Activated CD4-positive, alpha-beta T cell treated with anti-CD3 and anti-CD28 coated beads, Interleukin-2, amount 50 U/mL, for 48 hours (primary cell): Measurements from ENCODE around the gene DGKA.
"Not testable (repeated sequence)": the region's sequence is repeated elsewhere in the genome, so short reads cannot be mapped to it uniquely, and the experiment has no call there.

ENCODE experiments used
- DNase-seq, 2 experiments: peaks; one replicate each; pipeline ENCODE4 v3.0.0-alpha.2; 2020

DGKA gene

GRCh38 chr12:55969356-55969755 is 38.4 kb downstream of the DGKA start:
- DNase-seq = no peak

DNA sequence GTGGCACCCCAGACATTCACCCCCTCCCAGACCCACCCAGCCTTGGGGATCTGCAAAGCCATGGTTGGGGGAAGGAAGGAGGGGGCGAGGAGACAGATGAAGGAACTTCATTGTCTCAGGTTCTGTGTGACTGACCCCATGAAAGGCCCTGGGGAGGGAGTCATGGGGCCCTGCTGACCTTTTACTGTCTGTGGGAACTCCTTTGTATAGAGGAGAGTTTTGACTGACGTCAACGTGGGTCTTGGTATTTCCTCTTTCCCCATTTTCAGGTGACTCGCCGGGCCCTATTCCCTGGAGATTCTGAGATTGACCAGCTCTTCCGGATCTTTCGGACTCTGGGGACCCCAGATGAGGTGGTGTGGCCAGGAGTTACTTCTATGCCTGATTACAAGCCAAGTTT is 39.8 kb downstream of the DGKA start:
- DNase-seq = no peak

GRCh38 chr12:55972042-55972441 is 41.1 kb downstream of the DGKA start:
- no peak for DNase-seq

DNA sequence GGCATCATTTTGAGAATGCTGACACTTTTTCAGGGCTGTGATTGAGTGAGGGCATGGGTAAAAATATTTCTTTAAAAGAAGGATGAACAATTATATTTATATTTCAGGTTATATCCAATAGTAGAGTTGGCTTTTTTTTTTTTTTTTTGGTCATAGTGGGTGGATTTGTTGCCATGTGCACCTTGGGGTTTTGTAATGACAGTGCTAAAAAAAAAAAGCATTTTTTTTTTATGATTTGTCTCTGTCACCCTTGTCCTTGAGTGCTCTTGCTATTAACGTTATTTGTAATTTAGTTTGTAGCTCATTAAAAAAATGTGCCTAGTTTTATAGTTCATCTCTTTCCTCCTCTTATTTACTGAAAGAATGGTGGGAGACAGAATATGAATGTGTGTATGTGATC is 41.5 kb downstream of the DGKA start:
- no peak for DNase-seq

DNA sequence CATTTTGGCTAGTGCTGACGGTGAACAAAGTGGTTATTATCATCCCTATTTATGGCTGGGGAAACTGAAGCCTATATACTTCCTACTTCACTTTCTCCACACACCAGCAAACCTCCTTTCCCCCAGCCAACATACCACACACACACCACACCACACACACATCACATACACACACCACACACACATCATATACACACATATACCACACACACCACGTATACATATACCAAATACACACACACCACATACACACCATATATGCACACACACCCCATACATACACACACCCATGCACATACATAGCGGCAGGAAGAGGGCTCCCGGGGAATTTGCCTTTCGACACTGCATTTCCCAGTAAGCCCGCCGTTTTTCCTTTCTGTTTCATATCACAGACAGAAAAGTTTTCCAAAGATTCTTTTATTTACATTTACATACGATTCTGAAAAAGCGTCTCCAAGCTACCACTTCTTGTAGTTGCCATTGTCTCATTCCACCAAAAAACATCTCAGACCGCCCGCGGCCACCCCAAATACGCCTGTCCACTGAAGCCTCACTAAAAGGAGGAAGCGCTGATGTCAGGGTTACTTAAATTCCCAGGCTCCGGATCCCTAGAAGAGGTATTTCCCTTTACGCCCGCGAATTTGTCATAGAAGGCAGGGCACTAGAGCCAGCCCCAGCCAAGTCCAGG is 42.1 kb downstream of the DGKA start:
- no peak for DNase-seq

DNA sequence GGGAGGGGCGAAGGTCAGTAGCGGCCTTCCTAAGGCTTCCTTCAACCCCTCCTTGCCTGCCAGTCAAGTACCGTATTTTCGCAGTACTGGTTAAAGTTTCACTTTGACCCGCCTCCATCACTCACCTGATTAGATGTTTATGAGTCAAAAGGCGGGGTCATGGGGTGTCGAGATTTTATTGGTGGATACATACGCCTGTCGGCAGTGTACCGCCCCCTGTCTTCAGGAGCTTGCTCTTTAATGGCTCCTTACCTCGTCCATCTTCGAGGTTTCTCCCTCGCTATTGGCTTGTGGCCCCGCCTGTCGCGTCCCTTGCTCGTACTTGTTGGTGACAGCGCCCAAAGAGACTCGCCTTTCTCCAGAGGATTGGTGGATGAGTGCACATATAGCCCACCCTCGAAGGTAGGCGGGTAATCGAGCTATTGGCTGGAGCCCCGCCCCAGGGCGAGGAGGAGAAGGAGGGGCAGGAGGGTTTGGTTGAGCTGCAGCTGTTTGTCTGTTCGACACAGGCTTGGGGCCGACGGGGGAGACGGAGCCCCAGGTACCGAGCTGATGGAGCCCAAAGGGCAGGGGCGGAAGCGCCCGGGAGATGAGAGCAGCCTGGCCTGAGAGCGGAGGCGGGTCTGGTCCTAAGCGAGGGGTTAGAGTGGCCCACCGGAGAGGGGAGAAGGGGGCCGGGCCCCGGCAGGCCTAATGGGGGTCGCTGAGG is 42.8 kb downstream of the DGKA start, which contains the start of gene RAB5B:
TSS of gene RAB5B (plus strand) at position 480 of the 709 bp plus-strand sequence. CDS start 12,883 bp downstream, outside the sequence.
- peak; percentile 97 to 99 for DNase-seq

DNA sequence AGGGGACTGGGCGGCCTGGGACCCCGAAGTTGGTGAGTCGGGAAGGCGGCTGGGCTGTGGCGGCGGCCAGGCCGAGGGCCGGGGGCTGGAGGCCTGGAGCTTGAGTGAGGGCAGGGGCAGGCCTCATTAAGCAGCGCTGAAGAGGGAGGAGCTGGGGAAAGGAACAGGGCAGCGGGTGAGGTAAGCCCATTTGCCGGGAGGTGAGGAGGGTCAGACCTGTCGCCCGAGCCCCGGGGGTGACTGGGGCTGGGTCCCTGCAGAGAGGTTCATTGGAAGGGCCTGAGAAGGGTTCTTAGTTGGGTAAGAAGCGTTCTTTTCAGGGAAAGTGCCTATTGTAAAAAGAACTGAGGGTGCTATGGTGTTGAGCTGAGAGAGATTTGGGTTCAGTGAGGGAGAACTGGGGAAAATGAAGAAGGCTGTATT is 43.4 kb downstream of the DGKA start:
- peak; percentile 46 to 57 for DNase-seq

- DNase-seq = no peak
Observed at GRCh38 chr12:55978393-55978792, 47.4 kb downstream of the DGKA start.

DNA sequence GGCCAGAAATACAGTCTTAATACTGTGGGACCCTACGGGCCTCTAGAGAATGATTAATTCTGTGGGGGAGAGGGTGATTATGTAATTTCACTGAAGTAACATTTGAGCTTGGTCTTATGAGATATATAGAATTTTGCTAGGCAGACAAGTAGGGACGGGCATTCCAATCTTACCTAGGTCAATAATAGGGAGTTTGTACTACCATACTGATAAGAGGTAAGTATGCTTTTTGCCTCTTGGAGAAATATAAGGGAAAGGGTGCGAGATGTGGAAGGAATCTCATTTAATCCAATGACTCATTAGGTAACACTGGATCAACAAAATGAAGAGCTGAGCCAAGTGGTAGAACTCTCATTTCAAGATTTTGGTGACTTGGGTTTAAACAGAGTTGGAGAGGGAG is 48.1 kb downstream of the DGKA start:
- no peak for DNase-seq

- DNase-seq = not testable (repeated sequence)
Observed at GRCh38 chr12:55981882-55982281, 50.9 kb downstream of the DGKA start.

DNA sequence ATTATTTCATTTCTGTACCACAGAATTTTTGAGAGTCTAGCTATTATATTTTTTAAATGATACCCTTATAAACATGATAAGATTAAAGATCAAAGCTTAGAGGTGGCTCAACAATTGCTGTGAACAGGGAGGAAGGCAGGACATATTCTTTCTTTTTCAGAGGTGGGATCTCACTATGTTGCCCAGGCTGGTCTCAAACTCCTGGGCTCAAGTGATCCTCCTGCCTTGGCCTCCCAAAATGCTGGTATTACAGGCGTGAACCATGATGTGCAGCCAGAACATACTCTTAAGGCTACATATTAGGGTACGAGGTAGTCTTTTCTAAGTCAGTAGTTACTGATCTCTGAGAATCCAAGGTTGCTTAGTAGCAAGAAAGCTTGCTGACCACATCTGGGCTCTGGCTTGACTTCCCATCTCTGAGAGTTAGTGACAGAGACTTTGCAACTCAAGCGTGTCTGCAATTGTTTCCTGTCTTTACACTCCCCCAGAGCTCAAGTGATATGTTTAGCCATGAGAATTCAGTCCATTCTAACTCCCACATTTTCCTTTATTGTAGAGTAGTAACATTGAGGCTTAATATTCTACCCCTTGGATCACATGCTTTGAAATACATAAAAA is 51.5 kb downstream of the DGKA start:
- no peak for DNase-seq

DNA sequence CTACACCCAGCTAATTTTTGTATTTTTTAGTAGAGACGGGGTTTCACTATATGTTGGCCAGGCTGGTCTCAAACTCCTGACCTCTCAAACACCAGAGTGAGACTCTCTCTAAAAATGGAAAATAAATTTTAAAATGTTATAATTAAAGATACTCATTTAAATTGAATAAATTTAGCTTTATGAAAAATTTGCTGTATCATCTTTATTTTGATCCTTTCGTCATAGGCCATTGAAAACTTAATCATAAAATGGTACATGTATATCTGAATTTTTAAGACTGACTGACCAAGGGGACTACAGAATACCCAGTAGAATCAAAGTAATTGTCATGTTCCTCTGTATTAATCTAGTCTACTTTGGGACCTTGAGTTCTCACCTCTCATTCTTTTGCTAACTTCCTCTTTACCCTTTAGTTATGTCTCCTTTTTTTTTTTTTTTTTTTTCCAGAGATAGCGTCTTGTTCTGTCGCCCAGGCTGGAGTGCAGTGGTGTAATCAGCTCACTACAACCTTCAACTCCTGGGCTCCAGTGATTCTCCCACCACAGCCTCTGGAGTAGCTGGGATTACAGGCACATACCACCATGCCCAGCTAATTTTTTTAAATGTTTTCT is 52.4 kb downstream of the DGKA start:
- no peak for DNase-seq

GRCh38 chr12:55984861-55985260 is 53.9 kb downstream of the DGKA start:
- no peak for DNase-seq

DNA sequence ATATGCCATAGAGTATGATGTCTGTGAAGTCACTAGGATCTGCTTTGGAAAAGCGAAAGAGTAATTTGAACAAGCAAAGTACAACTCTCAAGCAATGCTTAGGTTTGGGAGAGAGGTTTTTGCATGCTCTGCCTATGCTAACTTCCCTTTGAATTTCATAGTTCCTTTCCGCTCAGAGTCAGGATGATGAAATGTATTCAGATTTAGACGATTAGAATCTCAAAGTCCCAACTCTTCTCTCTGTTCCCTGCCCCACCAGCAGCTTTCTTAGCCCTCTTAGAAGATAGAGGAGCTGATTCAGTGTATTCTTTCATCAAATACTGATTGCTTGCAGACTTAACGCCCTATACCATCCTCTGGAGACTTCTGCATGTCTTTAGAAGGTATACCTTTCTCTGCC is 54.4 kb downstream of the DGKA start:
- no peak for DNase-seq

GRCh38 chr12:55985976-55986375 is 55.0 kb downstream of the DGKA start:
- DNase-seq = not testable (repeated sequence)

DNA sequence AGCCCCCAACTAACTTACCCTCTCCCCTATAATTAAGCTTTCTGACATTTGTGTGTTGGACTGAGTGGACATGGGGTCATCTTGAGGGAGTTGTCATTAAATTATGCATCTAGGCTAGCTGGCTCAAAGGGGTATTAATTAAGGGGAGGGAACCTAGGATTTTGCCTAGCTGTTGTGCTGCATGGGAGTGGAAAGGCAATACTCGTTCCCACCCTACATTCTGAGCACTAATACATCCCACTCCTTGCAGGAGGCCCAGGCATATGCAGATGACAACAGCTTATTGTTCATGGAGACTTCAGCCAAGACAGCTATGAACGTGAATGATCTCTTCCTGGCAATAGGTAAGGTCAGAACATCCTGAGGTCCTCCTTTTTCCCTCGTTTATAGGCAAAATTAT is 60.1 kb downstream of the DGKA start:
- DNase-seq = no peak

DNA sequence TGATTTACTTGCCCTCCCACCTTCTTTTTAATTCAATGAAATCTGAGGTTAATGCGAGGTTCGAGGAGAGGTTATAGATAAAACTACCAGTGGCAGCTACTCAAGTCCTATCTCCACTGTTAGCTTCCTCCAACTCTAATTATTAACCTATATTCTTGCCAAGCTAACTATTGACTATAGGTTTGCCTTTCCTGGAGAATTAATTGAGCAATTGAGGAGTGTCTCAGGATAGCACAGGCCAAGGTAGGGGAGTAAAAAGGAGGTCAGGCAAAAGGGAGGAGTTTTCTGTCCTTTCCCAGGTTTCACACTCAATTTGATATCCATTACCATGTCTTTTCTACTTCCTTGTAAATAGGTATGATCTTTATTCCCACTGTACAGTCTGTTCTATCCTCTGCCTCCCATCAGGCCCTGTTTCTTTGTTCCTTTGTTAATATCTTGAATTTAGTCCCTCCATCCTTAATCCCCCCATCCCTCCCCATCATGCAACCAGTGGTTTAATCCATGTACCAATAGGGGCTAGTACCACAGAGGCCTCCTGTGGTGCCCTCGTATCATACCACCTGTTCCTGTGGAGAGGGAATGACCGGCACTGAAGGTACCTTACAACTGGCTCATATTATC is 62.4 kb downstream of the DGKA start:
- DNase-seq = no peak

DNA sequence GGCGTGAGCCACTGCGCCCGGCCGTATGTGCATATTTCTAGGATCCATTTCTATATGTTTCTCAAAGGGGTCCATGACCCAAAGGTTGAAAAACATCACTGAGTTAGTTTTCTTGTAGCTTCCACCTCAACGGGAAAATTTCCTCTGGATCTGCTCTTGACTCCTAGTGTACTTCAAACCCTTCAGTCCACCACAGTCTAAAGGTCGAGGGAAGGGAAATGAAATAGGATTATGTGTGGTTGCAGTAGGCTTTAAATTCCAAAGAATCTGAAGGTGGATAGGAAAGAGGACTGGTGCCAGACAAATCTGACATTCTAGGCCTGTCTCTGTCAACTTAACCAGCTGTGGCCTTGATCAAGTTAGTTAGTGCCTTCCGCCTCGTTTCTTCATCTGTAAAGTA is 64.4 kb downstream of the DGKA start:
- DNase-seq = no peak

- peak; percentile 48 to 62 for DNase-seq
Observed at GRCh38 chr12:55996201-55996714, 65.3 kb downstream of the DGKA start.

DNA sequence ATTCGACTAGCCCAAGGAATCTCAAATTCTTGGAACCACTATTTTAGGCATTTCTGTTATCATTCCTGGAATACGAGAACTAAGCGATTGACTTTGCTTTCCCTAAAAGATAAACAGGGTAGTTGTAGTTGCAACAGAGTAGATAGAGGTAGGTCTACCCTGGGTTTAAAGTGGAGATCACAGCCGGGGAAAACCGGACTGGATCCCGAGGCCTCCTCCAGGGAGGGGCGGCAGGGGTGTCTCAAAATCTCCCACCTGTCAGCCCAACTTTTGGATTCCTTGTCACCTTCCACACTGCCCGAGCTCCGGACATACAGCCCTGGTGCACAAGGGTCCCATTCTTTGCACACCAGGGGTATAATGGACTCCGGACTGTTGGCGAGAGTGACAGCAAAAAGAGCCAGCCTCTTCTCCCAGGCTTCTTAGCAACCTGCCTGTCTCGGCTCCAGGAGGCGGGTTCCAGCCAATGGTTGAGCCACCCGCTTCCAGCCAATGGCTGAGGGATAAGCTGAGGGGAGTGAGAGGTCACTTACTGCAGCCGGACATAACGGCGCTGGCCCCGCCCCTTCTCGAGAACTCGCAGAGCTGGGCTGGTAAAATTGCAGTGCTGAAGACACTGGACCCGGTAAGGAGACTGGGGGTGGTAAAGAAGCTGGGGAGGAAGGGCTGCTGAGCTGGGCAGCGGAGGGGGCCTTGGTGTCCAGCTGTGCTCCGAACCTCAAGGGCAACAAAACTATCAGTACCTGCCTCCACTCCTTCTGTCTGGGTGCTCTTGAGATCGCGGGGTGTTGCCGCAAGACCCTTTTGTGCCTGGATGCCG is 66.0 kb downstream of the DGKA start, which contains the start of gene SUOX:
TSS of gene SUOX (plus strand) at position 562 of the 820 bp plus-strand sequence. CDS start 4,946 bp downstream, outside the sequence.
- peak; percentile 50 to 58 for DNase-seq

GRCh38 chr12:55997535-55997859 is 66.5 kb downstream of the DGKA start:
- no peak for DNase-seq

DNA sequence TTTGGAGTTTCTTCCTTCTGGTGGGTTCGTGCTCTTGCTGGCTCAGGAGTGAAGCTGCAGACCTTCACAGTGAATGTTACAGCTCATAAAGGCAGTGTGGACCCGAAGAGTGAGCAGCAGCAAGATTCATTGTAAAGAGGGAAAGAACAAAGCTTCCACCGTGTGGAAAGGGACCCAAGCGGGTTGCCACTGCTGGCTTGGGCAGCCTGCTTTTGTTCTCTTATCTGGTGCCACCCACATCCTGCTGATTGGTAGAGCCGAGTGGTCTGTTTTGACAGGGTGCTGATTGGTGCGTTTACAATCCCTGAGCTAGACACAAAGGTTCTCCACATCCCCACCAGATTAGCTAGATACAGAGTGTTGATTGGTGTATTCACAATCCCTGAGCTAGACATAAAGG is 68.6 kb downstream of the DGKA start:
- not testable (repeated sequence) for DNase-seq
